T-helper 2 cell treated with Interferon-gamma antibody and Interleukin-4, amounts not matched to agents 5 μg/mL and 100 μg/mL, for 36 hours (primary cell): ENCODE data around the gene SPEG.
A peak's percentile ranks its signal among the peaks of the same experiment; 100 is the strongest.

Experiments used
- DNase-seq: peaks from one replicate; pipeline ENCODE4 v3.0.0; 2021; ENCODE audit warnings: low spot score
- H3K27ac Mint-ChIP-seq: one replicate; pipeline ENCODE4 v1.8.0; 2021; ENCODE audit warnings: mild to moderate bottlenecking, mixed read lengths
- H3K27me3 Mint-ChIP-seq: one replicate; pipeline ENCODE4 v1.8.0; 2021; ENCODE audit warnings: low read depth, mixed read lengths
- H3K36me3 Mint-ChIP-seq: one replicate; pipeline ENCODE4 v1.8.0; 2021; ENCODE audit warnings: low read depth, mixed read lengths
- H3K4me1 Mint-ChIP-seq: one replicate; pipeline ENCODE4 v1.8.0; 2021; ENCODE audit warnings: low read depth, mixed read lengths
- H3K4me3 Mint-ChIP-seq: one replicate; pipeline ENCODE4 v1.8.0; 2022; ENCODE audit warnings: mild to moderate bottlenecking, moderate library complexity, mixed read lengths
- H3K9me3 Mint-ChIP-seq: one replicate; pipeline ENCODE4 v1.8.0; 2021; ENCODE audit warnings: mixed read lengths

SPEG gene

DNA sequence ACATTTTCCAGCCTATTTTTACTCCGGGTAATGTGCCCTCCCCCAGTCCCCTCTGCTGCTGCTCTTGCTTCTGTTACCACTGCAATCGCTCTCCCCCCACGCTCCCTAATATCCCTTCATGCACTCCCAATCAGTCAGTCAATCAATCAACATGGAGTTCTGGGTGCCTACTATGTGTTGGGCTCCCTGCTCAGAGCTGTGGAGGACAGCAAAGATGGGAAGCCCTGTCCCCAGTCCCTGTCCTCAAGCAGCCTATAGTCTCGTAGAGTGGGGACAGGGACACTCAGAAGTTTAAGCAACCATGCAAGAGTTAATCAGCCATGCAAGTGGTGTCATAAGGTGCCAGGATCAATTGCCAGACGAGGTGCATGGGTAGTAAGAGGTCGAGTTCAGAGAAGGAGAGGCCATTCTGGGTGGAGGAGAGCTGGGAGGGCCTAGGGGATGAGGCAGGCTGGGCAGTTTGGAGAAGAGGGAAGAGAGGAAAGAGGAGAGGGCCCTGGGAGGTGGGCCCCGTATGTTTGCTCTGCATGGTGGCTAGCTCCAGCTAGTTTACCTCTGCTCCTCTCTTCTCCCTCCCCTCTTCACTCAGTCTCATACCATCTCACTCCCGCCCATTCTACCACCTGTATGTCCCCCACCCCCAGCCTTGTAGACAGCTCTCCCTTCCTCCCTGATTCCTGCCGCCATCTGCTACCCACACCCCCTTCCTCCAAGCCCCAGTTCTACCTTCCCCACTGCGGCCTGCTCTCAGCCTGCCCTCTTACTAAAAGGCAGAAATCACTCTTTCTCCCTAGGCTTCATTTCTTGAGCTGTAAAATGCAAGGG is 83.5 kb downstream of the SPEG start:
- Mint-ChIP-seq H3K36me3 (no peaks in the 10 kb centered on the region), H3K27me3 (peaks cover 66% of the 10 kb centered on the region), H3K4me1 (peaks cover 6% of the 10 kb centered on the region), H3K27ac (no peak overlapping the region), H3K4me3 (no peak overlapping the region), H3K9me3 (no peaks in the 10 kb centered on the region)
- DNase-seq, result no peak

GRCh38 chr2:219519526-219519916 is 84.9 kb downstream of the SPEG start:
- Mint-ChIP-seq H3K36me3 (no peaks in the 10 kb centered on the region), H3K4me1 (peaks cover 1% of the 10 kb centered on the region), H3K27me3 (peaks cover 67% of the 10 kb centered on the region), H3K9me3 (no peaks in the 10 kb centered on the region), H3K27ac (no peak overlapping the region), H3K4me3 (no peak overlapping the region)
- no peak for DNase-seq

DNA sequence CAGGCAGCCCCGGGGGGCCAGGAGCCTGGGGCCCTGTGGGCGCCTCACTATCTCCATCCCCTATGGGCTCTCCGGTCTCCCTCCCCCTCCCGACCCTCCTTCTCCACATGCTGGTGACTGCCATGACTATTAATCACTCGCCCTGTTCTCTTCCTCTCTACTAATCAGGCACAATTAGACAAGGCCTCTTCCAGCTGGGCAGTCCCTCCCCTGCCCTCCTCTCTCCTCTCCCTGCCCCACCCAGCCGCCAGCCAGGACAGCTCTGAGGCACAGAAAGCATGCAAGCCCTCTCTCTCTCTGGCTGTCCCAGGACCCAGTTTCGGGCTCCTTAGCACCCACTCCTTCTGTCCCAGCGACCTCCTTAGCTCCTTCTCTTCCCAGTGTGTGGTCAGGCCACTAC is 85.4 kb downstream of the SPEG start:
- no peak overlapping the region for H3K27ac Mint-ChIP-seq

DNA sequence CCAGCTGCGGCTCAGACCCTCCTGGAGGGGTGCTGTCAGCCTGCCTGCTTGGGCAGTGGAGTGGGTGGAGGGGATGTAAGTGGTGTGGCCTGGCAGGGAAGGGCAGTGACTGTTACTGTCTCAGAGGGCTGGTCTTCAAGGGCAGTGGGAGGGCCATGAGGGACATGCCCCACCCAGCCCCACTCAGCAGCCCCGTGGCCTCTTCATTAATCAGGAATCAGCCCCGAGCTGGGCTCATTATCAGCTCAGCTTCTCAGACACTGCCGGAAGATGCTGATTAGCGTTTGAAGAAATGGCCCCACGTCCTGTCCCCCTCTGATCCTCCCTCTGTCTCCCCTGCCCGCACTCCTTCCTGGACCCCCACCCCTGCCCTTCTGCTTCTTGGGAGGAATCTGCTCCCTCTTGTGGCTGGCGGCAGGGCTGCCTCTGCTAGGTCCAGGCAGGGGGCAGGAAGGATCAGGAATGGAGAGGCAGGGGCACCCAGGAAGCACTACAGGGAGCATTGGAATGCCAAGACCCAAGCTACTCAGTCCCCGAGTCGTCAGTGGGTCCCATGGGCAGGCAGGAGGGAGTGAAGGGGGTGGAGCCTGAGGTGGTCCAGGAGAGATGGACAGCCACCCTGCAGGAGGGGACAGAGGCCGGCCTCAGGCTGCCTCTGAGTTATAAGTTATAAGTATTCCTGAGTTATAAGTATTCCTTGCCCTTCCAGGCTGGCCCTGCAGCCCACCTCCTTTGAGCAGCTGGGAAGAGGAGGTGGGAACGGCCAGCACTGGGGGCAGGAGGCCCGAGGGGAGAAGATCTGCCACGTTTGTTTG is 86.6 kb downstream of the SPEG start:
- no peak overlapping the region for H3K4me3 Mint-ChIP-seq
- no peak overlapping the region for H3K27ac Mint-ChIP-seq
- no peak for DNase-seq
- H3K9me3 Mint-ChIP-seq, result no peaks in the 10 kb centered on the region
- H3K4me1 Mint-ChIP-seq, result peaks cover 1% of the 10 kb centered on the region
- H3K36me3 Mint-ChIP-seq, result no peaks in the 10 kb centered on the region
- peaks cover 72% of the 10 kb centered on the region for H3K27me3 Mint-ChIP-seq

More for the DNA sequence above, 85.4 kb downstream of the SPEG start:
- Mint-ChIP-seq H3K4me3 (no peak overlapping the region), H3K36me3 (no peaks in the 10 kb centered on the region), H3K27me3 (peaks cover 71% of the 10 kb centered on the region), H3K9me3 (no peaks in the 10 kb centered on the region), H3K4me1 (peaks cover 1% of the 10 kb centered on the region)
- DNase-seq, result no peak

DNA sequence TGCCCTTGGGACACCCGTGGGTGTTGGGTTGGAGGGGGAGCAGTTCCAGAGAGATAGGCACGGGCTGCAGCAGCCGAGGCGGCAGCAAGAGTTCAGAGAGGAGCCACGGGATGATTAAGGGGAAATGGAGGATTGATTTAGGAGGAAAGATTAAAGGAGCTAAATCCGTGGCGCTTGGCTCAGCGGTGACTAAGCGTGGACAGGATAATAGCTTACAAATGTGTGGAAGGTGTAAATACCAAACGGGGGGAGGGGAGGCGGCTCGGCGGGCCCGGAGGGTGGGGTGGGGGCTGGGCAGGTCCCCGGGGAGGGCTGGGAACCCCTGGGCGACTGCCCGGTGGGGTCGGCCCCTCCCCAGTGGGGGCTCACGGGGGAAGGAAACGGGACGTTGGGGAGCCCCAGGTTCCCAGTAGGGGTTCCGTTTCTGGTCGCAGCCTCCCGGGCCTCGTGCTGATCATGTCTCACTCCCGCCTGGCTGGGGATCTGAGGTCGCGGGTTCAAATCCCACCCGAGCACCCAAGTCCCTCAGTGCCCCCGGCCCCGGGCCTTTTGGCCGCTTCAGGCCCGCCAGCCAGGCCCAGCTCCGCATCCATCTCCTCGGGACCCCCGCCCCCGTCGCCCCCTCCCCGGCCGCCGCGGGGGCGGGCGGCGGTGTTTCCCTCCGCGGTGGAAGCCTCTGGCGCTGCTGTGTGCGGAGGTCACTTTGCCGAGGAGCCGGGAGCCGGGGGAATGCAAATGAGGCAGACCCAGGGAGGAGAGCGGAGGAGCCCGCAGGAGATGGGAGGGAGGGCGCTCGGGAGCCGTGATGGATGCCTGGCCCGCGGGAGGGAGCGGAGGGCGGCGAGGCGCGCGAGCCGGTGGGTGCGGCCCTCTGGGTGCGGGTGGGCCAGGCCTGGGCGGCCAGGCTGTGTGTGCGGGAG is 87.7 kb downstream of the SPEG start:
- DNase-seq, result no peak

DNA sequence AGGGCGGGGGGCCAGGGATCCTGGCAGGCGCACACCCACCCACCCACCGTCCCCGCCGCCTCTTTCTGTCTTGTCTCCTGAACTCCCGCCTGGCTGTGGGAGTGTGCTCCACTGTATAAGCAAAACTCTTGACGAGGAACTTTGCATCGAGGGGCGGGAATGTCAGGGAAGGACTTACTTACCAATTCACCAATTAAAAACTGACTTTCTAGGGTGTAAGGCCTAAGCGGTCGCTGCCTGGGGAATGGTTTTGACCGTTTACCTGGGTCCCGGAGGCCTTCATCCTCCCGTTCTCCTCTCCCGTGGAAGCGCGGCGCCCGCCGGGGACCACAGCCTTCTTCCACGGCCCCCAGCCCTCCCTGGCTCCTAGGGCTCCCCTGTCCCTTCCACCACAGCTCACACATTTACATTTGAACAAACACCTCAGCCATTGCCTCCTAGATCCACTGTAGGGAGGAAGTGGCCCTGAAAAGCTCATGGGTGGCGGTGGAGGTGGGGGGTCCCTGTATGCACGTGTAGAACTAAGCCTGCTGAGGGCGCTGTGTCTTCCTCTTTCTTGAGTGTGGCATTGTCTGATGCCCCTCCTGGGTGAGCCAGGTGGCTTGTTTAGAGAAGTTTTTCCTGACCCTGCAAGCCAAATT is 88.5 kb downstream of the SPEG start:
- H3K27ac Mint-ChIP-seq, result no peak overlapping the region
- H3K4me1 Mint-ChIP-seq, result peaks cover 1% of the 10 kb centered on the region
- H3K9me3 Mint-ChIP-seq, result no peaks in the 10 kb centered on the region
- H3K27me3 Mint-ChIP-seq, result peaks cover 74% of the 10 kb centered on the region
- DNase-seq, result no peak
- H3K36me3 Mint-ChIP-seq, result no peaks in the 10 kb centered on the region
- no peak overlapping the region for H3K4me3 Mint-ChIP-seq

More for the DNA sequence above, 87.7 kb downstream of the SPEG start:
- Mint-ChIP-seq H3K4me3 (no peak overlapping the region), H3K27ac (no peak overlapping the region), H3K9me3 (no peaks in the 10 kb centered on the region), H3K4me1 (peaks cover 1% of the 10 kb centered on the region), H3K27me3 (peaks cover 74% of the 10 kb centered on the region), H3K36me3 (no peaks in the 10 kb centered on the region)

DNA sequence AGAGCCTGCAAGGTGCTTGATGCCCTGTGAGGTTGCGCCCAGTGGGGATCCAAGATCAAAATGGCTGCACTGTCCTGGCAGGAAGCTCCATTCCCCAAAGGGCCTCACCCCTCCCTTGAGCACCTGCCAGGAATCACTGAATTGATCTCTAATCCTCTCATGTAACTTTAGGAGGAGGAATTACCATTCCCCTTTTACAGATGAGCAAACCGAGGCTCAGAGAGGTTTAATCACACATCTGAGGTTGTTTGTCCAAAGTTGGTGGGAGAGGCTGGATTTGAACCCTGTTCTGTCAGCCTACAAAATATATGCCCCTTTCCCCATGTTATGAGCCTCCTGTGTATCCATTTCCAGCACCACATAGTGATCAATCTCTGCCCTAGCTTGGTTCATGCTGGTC is 90.2 kb downstream of the SPEG start:
- Mint-ChIP-seq H3K36me3 (no peaks in the 10 kb centered on the region), H3K9me3 (no peaks in the 10 kb centered on the region), H3K27me3 (peaks cover 86% of the 10 kb centered on the region), H3K4me1 (peaks cover 1% of the 10 kb centered on the region), H3K4me3 (no peak overlapping the region), H3K27ac (no peak overlapping the region)
- no peak for DNase-seq

- no peak for DNase-seq
- H3K27ac Mint-ChIP-seq, result no peak overlapping the region
- peaks cover 86% of the 10 kb centered on the region for H3K27me3 Mint-ChIP-seq
- peaks cover 1% of the 10 kb centered on the region for H3K4me1 Mint-ChIP-seq
- H3K9me3 Mint-ChIP-seq, result no peaks in the 10 kb centered on the region
- H3K36me3 Mint-ChIP-seq, result no peaks in the 10 kb centered on the region
- no peak overlapping the region for H3K4me3 Mint-ChIP-seq
Measured at GRCh38 chr2:219525533-219526232, 91.0 kb downstream of the SPEG start.

DNA sequence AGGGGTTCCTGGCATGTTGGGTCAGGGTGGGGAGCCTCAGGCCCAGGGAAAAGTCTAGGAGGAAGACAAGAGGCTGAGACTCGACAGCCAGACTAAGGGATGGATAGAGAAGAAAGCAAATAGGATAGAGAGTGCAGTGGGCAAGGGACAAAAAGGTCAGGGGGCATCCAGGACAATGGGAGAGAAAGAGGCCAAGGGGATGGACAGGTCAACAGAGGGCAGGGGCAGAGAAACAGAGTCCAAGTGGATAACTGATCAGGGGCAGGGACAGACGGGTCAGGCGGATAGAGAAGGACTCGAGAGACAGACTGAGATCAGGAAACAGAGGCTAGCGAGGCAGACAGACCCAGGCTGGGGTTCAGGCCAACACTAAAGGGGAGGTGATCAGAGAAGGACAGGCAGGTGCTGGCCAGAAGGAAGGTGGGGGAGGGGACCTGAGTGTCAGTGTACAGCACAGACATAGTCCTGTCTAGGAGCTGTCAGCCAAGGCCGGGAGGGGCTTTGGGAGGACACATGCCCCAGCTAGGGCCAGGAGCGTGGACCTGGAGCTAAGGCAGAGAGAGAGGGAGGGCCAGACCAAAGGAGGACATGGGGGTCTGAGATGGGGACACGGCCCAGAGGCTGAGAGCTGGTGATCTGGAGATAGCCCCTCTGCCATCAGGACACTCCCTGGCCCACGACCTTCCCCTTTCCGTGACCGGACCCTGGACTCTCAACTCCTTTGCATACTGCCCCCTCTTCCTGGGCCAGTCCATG is 91.9 kb downstream of the SPEG start:
- peaks cover 85% of the 10 kb centered on the region for H3K27me3 Mint-ChIP-seq
- no peak for DNase-seq
- no peaks in the 10 kb centered on the region for H3K9me3 Mint-ChIP-seq
- H3K4me1 Mint-ChIP-seq, result peaks cover 1% of the 10 kb centered on the region
- no peak overlapping the region for H3K27ac Mint-ChIP-seq
- no peaks in the 10 kb centered on the region for H3K36me3 Mint-ChIP-seq
- H3K4me3 Mint-ChIP-seq, result no peak overlapping the region

DNA sequence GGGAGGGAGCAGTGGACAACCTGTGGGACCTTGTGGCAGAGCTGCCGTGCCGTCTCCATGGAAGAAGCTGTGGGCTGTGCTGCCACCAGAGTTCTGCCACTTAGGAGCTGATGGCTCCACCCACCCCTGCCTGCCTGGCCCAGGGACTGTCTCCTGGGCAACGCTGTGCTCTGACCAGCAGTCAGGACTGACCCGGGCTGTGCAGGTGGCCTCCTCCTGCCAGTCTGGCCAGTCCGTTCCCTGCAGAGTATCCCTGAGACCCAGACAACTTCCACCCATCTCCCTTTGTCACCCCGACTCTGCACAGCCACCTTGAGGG is 92.4 kb downstream of the SPEG start:
- Mint-ChIP-seq H3K36me3 (no peaks in the 10 kb centered on the region), H3K27ac (no peak overlapping the region), H3K4me1 (peaks cover under 1% of the 10 kb centered on the region), H3K9me3 (no peaks in the 10 kb centered on the region), H3K4me3 (no peak overlapping the region), H3K27me3 (peaks cover 81% of the 10 kb centered on the region)
- no peak for DNase-seq

GRCh38 chr2:219527472-219527871 is 92.8 kb downstream of the SPEG start:
- no peaks in the 10 kb centered on the region for H3K36me3 Mint-ChIP-seq
- no peak for DNase-seq
- no peaks in the 10 kb centered on the region for H3K9me3 Mint-ChIP-seq
- no peaks in the 10 kb centered on the region for H3K4me1 Mint-ChIP-seq
- no peak overlapping the region for H3K27ac Mint-ChIP-seq
- no peak overlapping the region for H3K4me3 Mint-ChIP-seq
- H3K27me3 Mint-ChIP-seq, result peaks cover 79% of the 10 kb centered on the region

- Mint-ChIP-seq H3K4me3 (no peak overlapping the region), H3K9me3 (no peaks in the 10 kb centered on the region), H3K27me3 (peaks cover 55% of the 10 kb centered on the region), H3K27ac (no peak overlapping the region), H3K36me3 (no peaks in the 10 kb centered on the region), H3K4me1 (no peaks in the 10 kb centered on the region)
- peak; percentile 70 for DNase-seq
Measured at GRCh38 chr2:219530048-219530963, 95.7 kb downstream of the SPEG start.
